GM21619 (cell line): ENCODE data around the gene APBB1IP.
"Not testable (repeated sequence)": the region's sequence is repeated elsewhere in the genome, so short reads cannot be mapped to it uniquely, and the experiment has no call there.

Experiments
- ATAC-seq: cut with Tn5 transposase; IDR thresholded peaks from one replicate; pipeline ENCODE4 v1.9.1; 2021; ENCODE audit not compliant: unreplicated experiment

APBB1IP gene, protein sequence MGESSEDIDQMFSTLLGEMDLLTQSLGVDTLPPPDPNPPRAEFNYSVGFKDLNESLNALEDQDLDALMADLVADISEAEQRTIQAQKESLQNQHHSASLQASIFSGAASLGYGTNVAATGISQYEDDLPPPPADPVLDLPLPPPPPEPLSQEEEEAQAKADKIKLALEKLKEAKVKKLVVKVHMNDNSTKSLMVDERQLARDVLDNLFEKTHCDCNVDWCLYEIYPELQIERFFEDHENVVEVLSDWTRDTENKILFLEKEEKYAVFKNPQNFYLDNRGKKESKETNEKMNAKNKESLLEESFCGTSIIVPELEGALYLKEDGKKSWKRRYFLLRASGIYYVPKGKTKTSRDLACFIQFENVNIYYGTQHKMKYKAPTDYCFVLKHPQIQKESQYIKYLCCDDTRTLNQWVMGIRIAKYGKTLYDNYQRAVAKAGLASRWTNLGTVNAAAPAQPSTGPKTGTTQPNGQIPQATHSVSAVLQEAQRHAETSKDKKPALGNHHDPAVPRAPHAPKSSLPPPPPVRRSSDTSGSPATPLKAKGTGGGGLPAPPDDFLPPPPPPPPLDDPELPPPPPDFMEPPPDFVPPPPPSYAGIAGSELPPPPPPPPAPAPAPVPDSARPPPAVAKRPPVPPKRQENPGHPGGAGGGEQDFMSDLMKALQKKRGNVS

DNA sequence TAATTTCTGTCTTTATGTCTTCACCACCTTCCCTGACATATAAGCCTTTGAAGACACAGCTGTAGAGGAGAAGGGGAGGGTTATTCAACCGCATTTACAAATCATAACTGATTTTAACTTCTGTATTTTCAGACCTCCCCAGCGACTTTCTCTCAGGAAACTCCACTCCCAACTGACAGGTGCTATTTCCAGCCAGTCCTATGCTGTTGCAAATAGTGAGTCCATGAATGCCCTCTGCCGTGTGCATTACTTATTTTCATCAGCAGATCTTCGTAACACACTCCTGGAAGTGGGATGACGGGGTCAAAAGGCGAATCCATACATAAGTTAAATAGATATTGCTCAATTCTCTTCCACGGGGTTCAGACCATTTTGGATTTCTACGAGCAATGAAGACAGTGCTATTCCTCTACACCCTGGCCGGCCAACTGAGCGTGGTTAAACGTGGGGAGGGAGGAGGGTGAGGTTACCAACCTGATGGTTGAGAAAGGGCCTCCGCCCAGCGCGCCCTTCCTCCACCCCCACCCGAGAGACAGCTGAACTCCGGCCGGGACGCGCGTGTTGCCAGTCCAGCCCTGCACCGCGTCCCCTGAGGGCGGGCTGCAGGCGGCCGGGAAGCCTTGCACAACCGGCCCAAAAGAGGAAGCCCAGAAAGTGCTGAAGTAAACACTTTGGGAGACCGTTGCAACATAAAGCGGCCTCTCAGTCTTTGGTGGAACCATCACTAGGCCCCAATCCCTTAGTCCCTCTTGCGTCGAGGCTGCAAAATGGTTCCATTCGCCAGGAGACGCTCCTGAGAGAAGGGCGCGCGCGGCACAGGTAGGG lies at the start of gene APBB1IP:
Gene APBB1IP, plus strand, starts transcription at position 705 of the 825 bp plus-strand sequence. CDS start 53,986 bp downstream, outside the sequence.
- peak; percentile 55 for ATAC-seq

DNA sequence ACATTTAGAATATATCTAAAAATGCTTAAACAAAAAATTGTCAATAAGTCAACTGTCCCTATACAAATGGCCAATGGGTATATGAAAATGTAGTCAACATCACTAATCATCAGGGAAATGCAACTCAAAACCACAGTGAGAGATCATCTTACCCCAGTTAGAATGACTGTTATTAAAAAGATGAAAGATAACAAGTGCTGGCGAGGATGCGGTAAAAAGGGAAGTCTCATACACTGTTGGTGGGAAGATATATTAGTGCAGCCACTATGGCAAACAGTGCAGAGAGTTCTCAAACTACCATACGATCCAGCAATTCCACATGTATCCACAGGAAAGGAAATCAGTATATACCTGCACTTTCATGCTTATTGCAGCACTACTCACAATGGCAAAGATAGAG lies 48.6 kb upstream of the APBB1IP start:
- no peak for ATAC-seq

DNA sequence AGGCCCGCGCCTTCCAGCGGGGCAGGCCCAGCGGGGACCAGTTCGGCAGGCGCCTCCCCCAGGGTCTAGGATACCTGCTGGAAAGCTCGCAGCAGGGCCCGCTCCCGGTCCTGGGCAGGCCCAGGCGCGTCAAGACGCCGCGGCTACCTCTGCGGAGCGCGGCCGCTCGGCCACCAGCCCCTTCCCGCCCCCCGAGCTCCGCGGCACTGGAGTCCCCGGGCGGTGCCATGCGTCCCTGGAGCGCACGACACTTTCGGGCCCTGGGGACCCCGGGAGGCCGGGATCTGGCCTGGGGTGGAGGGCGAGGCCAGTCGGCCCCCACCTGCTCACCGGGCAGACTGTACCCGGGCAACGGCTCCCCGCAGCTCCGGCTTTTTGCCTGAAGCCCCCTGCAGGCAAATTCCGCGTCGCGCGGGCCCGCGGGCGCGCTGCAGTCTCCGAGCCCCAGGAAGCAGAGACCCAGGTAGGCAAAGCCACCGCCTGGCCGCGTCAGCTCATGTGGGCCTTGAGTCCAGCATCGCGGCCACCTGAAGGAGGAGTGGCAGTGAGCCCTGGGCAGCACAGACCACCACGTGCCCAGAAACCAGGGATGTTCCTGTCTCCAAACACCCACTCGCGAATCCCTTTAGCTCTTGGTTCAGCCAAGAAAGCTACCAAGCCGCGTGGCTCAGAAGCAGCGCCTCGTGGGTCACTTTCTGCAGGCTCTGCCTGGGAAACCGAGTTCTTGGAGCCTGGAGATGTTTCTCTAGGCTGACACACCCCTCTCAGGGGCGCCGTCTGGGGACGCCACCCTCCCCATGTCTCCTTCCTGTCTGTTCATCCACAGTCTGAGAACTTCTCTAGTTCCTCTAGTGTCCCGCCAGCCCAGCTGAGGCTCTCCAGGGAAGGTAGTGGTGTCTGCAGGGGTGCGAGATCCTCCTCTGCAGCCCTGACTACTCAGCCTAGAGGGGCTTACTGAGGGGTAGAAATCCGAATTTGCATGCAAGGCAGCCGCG lies 46.1 kb upstream of the APBB1IP start:
- peak; percentile 63 for ATAC-seq

GRCh38 chr10:26398353-26398752 lies 39.8 kb upstream of the APBB1IP start:
- ATAC-seq, result not testable (repeated sequence)

GRCh38 chr10:26407406-26407969 lies 30.7 kb upstream of the APBB1IP start:
- ATAC-seq, result no peak

DNA sequence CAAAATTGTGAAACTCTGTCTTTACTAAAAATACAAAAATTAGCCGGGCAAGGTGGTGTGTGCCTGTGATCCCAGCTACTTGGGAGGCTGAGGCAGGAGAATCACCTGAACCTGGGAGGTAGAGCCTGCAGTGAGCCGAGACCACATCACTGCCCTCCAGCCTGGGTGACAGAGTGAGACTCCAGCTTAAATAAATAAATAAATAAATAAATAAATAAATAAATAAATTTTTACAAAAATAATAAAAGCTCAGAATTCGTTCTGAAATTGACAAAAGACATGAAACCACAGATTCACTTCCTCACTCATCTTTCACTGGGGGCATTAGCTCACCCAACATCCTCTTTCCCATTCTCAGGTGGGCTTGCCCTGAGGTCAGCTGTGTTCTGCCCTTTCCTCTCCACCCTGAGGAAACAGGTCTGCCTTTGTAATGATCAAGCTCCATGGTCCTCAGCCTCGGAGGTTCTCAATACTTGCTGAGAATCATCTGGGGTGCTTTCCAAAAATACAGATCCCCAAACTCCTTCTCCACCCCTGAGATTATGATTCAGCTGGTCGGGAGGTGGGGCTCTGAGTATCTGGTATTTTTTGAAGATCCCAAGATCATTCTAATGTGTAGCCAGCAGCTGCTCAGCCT lies 29.2 kb upstream of the APBB1IP start:
- peak; percentile 47 for ATAC-seq

DNA sequence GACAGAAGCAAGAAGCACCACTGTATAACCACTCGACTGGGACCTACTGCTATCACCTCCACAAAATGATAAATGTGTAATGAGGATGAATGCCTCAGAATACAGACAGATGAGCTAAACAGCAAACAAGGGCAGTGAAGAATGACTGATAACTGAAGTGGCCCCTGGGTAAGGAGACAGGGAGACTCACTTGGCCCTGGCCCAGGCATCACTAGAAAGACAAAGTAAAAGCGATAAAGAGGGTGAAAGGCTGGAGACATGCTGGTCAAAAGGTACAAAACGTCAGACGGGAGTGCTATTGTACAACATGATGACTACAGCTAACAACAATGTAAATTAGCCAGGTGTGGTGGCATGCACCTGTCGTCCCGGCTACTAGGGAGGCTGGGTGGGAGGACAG lies 27.8 kb upstream of the APBB1IP start:
- ATAC-seq, result no peak

GRCh38 chr10:26412932-26413331 lies 25.2 kb upstream of the APBB1IP start:
- no peak for ATAC-seq

GRCh38 chr10:26413375-26413774 lies 24.8 kb upstream of the APBB1IP start:
- ATAC-seq, result no peak

DNA sequence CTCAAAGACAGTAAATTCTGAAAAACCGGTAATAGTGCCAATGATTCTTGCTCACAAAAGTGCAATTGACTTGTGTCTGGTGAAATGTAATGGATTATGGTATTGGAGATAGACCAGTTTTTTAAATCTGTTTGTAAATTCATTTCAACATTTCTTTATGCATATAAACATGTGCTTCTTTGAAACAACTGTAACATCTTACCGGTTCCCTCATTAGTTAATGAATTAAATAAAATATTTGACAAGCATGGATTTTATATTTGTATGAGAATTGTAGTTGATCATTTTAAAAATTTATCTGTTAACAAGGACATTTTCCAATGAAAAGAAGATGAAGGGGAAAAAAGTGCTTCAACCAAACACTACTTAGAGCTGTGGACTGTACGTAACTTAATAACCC lies 21.0 kb upstream of the APBB1IP start:
- ATAC-seq, result no peak

GRCh38 chr10:26422977-26423376 lies 15.2 kb upstream of the APBB1IP start:
- no peak for ATAC-seq

DNA sequence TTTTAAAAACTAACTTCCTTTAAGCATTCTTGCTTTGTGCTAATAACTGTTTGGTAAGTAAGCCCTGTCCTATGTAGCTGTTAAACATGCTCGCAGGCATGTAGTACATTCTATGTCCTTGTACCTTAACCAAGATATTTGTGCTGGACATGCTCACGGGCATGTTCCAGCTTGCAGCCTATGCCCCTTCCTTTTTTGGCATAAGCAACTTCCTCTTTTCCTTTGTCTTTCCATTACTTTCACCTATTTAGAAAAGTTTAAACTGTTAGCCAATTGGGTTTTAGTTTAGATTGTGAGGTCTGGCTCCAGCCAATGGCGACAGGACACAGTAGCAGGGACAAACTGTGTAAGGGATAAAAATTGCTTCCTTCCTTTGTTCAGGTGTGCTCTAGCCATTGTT lies 14.4 kb upstream of the APBB1IP start:
- no peak for ATAC-seq

GRCh38 chr10:26430641-26431163 lies 7.4 kb upstream of the APBB1IP start:
- ATAC-seq, result peak; percentile 84

DNA sequence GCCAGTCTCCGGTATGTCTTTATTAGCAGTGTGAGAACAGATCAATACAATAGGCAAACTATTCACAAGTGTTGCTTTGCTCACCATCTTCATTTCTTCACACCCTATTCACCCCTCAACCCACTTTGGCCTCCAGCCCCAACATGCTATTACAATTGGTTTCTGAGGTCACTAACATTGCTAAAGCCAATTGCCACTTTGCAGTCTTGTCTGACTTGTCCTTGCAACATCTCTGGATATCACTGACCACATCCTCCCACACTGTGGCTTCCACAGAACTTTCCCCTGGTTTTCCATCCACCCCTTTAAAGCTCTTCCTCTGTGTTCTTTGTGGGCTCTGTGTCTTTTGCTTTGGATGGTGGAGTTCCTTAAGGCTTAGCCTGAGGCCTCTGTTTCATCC lies 5.2 kb upstream of the APBB1IP start:
- no peak for ATAC-seq

DNA sequence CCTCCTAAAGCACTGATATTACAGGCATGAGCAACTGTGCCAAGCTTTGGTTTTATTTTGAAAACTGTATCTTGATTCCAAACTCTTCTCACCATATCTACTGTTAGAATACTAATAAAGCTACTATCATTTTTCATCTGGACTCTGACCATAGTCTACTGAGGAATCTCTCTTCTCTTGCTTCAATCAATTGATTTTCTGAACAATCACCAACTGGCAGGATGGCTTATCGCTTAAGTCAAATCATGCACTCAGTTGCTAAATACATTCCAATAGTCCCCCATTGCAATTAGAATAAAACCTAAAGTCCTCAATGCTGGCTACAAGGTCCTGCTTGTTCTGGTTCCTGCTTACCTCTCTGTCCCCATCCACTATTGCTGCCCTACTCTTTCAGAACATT lies 2.3 kb upstream of the APBB1IP start:
- no peak for ATAC-seq

- no peak for ATAC-seq
These were observed 1.3 kb upstream of the APBB1IP start for GRCh38 chr10:26436848-26437247.

DNA sequence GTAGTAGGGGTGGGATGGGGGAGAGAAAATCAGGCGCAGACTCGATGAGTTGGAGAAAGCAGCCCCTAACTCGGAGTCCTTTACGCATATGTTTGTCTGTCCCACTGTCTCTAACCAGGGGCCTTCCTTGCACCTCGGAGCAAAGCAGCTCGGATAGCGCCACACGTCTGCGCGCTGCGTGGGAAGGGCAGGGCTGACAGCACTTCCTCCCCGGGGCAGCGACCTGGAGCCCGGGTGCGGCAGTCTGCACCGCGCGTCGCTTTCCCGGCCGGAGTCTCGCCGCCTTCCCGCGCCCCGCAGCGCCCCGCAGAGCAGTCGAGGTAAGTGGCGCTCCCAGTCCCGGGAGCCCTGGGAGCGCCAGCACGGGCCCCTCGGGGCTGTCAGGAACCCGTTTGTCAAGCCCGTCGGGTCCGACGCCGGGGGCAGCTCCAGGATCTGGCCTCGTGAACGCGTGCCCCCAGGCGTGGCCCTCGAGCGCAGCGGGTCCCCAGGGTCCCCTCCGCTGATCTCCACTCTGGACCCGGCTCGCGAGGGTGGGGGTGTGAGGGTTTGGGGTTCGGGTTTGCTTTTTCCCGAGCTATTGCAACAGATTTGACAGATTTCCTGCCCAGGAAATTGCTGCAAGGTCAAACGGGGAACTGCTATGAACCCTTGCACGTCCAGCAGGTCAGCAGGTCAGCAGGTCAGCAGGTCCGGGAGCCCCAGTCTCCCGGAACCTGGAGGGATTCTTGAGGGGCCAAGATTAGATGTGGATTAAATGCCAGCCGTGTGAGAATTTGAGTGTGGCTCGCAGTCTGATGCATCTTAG lies 597 bp downstream of the APBB1IP start:
- peak; percentile 27 for ATAC-seq

DNA sequence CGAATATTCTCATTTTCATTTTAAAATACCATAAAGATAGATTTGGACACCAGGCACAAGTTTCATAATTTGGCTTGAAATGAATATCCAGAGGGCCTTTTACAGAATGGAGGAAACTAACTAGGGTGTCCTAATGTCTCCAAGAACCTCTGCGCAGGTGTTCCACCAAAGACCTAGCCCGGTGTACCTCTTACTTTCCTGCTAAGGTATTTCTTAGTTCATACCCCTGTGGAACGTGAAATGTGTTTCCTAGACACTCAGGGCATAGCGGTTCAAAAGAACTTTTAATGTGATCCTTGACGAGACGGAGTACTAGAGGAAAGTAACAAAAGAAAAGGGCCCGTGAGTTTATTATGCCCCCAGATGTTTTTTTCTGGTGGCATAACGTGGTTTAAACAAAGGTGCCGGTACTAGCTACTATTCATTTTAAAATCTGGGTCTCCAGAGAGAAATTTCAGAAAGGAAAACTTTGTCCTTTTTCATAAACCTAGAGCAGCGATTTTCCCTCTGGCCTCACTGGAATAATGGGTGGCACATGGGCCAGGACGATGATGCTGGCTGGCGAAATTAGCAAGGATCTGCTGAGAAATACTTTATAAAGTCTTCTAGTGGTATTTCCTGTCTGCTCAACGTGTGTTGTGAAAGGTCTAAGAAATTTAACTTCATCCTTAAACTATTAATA lies 1.4 kb downstream of the APBB1IP start:
- ATAC-seq, result no peak
